PC-9 (cell line): ENCODE measurements around the gene ZCCHC7.

Source experiments
- EZH2 ChIP-seq: fragments of 200-600 bp; sonication (generic); IDR thresholded peaks from 2 replicates; pipeline ENCODE4 v1.8.0; 2017; ENCODE audit warnings: antibody characterized with exemption, low read depth
- TF ChIP-seq, protein P1 (sequence below): fragments of 200-600 bp; sonication (generic); conservative IDR thresholded peaks from 2 replicates; pipeline ENCODE4 v1.6.1; 2017; ENCODE audit warnings: mixed run types, antibody characterized with exemption, mild to moderate bottlenecking, moderate library complexity

DNA sequence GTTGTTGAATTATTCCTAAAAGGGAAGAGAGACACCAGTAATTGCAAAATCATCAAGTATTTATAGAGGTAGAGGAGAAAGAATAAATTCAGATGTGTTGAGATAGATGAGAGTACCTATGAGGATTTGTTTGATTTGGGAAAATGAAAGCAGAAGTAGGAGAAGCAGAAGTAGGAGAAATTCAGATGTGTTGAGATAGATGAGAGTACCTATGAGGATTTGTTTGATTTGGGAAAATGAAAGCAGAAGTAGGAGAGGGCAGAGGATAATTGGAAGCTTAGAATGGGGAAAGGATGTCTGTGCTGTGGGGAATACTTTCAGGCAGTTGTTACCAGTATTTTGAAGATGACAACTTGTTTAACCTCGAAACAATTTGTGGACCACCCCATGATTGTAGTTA, 35.1 kb upstream of the ZCCHC7 start:
- TF ChIP-seq, protein P1, sequence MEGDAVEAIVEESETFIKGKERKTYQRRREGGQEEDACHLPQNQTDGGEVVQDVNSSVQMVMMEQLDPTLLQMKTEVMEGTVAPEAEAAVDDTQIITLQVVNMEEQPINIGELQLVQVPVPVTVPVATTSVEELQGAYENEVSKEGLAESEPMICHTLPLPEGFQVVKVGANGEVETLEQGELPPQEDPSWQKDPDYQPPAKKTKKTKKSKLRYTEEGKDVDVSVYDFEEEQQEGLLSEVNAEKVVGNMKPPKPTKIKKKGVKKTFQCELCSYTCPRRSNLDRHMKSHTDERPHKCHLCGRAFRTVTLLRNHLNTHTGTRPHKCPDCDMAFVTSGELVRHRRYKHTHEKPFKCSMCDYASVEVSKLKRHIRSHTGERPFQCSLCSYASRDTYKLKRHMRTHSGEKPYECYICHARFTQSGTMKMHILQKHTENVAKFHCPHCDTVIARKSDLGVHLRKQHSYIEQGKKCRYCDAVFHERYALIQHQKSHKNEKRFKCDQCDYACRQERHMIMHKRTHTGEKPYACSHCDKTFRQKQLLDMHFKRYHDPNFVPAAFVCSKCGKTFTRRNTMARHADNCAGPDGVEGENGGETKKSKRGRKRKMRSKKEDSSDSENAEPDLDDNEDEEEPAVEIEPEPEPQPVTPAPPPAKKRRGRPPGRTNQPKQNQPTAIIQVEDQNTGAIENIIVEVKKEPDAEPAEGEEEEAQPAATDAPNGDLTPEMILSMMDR: no peak
- TF ChIP-seq EZH2: no peak
